HCT116 (cell line): ENCODE results near the gene BABAM2. TPM values are rescaled to one million over a fixed set of nuclear protein-coding genes. Genes with fewer than 3 reads are reported as not detected.

Source experiments
- ATAC-seq: fragments of 200-7000 bp; cut with Tn5 transposase; 2 replicates; pipeline ENCODE4 v1.9.1; 2020; ENCODE audit warnings: mild to moderate bottlenecking, moderate library complexity
- BruUV-seq: library from RNA; stranded (reverse); fragments of 400-500 nt; replicated peaks from 2 replicates; lab custom pipeline; 2021; lab: Mats Ljungman, UMichigan
- CTCF ChIA-PET: fragments of 300-600 bp; sonication (Branson Sonifier 250); formaldehyde crosslinking; loops from one replicate; lab custom pipeline; 2021; ENCODE audit warnings: antibody characterized with exemption; lab: Charles Lee
- POLR2A ChIA-PET: fragments of 300-600, 350-600 bp; sonication (Branson Sonifier 250); formaldehyde crosslinking; loops from one replicate; lab custom pipeline; 2021; ENCODE audit warnings: antibody characterized with exemption; lab: Charles Lee
- RAD21 ChIA-PET, 2 experiments: fragments of 300-600 bp; sonication (Branson Sonifier 250); formaldehyde crosslinking; loops; one replicate each; lab custom pipeline; 2023; ENCODE audit warnings: low total read pairs in 2 of 2; ENCODE audit not compliant: uncharacterized antibody in 2 of 2, unreplicated experiment in 2 of 2, low non-redundant PET in 1 of 2; lab: Charles Lee
- DNase-seq: peaks from one replicate; pipeline ENCODE4 v3.0.0-alpha.2; 2010; ENCODE audit warnings: low read depth, low spot score
- H2AFZ ChIP-seq: fragments of 200-600 bp; shearing (Covaris generic), sonication (generic); 2 replicates; pipeline ENCODE4 v1.6.1; 2017; ENCODE audit warnings: low read depth, mixed run types, mixed read lengths, antibody characterized with exemption, low read length; ENCODE audit not compliant: poor library complexity, severe bottlenecking
- H3K27ac ChIP-seq: 2 replicates; pipeline ENCODE4 v1.5.1; 2012; ENCODE audit warnings: low read depth, low read length
- H3K27me3 ChIP-seq: fragments of 200-600 bp; sonication (generic); 2 replicates; pipeline ENCODE4 v1.6.1; 2016; ENCODE audit warnings: mixed run types, low read length, mixed read lengths; ENCODE audit not compliant: insufficient read depth
- H3K36me3 ChIP-seq, 2 experiments: fragments of 200-500 bp in 1 of 2; fragments of 200-600 bp in 1 of 2; sonication (Bioruptor generic) in 1 of 2; sonication (generic) in 1 of 2; 2 replicates each; pipeline versions ENCODE4 v1.5.1 to v1.6.1; 2014 to 2016; ENCODE audit warnings: low read length in 2 of 2, inconsistent platforms in 1 of 2, mixed read lengths in 1 of 2, mixed run types in 1 of 2; ENCODE audit not compliant: insufficient read depth in 2 of 2, control insufficient read depth in 1 of 2
- H3K4me1 ChIP-seq, 2 experiments: fragments of 200-600 bp in 1 of 2; sonication (generic) in 1 of 2; 2 replicates each; pipeline versions ENCODE4 v1.5.1 to v1.6.1; 2012 to 2017; ENCODE audit warnings: low read length in 2 of 2, inconsistent platforms in 1 of 2, mild to moderate bottlenecking in 1 of 2, mixed read lengths in 1 of 2, mixed run types in 1 of 2, moderate library complexity in 1 of 2; ENCODE audit not compliant: insufficient read depth in 2 of 2, control insufficient read depth in 1 of 2
- H3K4me2 ChIP-seq: fragments of 200-600 bp; sonication (generic); 2 replicates; pipeline ENCODE4 v1.6.1; 2017; ENCODE audit warnings: mixed run types, low read length, mixed read lengths
- H3K4me3 ChIP-seq, 2 experiments: fragments of 200-600 bp in 1 of 2; sonication (generic) in 1 of 2; replicated peaks in 1 of 2; 2 replicates each; pipeline ENCODE4 v1.5.1; 2011 to 2016; ENCODE audit warnings: low read length in 2 of 2, control low read depth in 1 of 2, low read depth in 1 of 2, mild to moderate bottlenecking in 1 of 2, mixed read lengths in 1 of 2, mixed run types in 1 of 2
- H3K79me2 ChIP-seq: fragments of 200-600 bp; sonication (generic); 2 replicates; pipeline ENCODE4 v1.6.1; 2017; ENCODE audit warnings: mild to moderate bottlenecking, mixed run types, low read length, moderate library complexity, mixed read lengths; ENCODE audit not compliant: insufficient read depth
- H3K9ac ChIP-seq: fragments of 200-600 bp; sonication (generic); 2 replicates; pipeline ENCODE4 v1.6.1; 2016; ENCODE audit warnings: low read length, mixed read lengths
- H3K9me2 ChIP-seq: fragments of 200-600 bp; sonication (generic), shearing (Covaris generic); 2 replicates; pipeline ENCODE4 v1.6.1; 2017; ENCODE audit warnings: mixed run types, mild to moderate bottlenecking, moderate library complexity; ENCODE audit not compliant: insufficient read depth
- H3K9me3 ChIP-seq, 2 experiments: fragments of 200-500 bp in 1 of 2; fragments of 200-600 bp in 1 of 2; sonication (Bioruptor generic) in 1 of 2; sonication (generic) in 1 of 2; 2 replicates each; pipeline ENCODE4 v1.6.1; 2014 to 2017; ENCODE audit warnings: low read length in 2 of 2, mixed read lengths in 2 of 2, inconsistent platforms in 1 of 2, low read depth in 1 of 2, mild to moderate bottlenecking in 1 of 2, mixed run types in 1 of 2, moderate library complexity in 1 of 2; ENCODE audit not compliant: control insufficient read depth in 1 of 2, insufficient read depth in 1 of 2
- H4K20me1 ChIP-seq: fragments of 200-600 bp; sonication (generic), shearing (Covaris generic); 2 replicates; pipeline ENCODE4 v1.6.1; 2017; ENCODE audit warnings: mixed run types, mild to moderate bottlenecking, moderate library complexity; ENCODE audit not compliant: insufficient read depth
- CEBPB ChIP-seq: IDR thresholded peaks from 2 replicates; pipeline ENCODE4 v1.6.1; 2012; ENCODE audit warnings: low read depth
- FOSL1 ChIP-seq: IDR thresholded peaks from 2 replicates; pipeline ENCODE4 v1.6.1; 2012; ENCODE audit warnings: low read depth
- MAX ChIP-seq: IDR thresholded peaks from 2 replicates; pipeline ENCODE4 v1.6.1; 2012
- POLR2A ChIP-seq: IDR thresholded peaks from 2 replicates; pipeline ENCODE4 v1.7.0; 2011; ENCODE audit warnings: borderline replicate concordance; ENCODE audit not compliant: insufficient read depth, insufficient read length; ENCODE audit errors: extremely low read depth
- RAD21 ChIP-seq: IDR thresholded peaks from 2 replicates; pipeline ENCODE4 v1.6.1; 2012; ENCODE audit warnings: low read depth, mild to moderate bottlenecking
- SP1 ChIP-seq: IDR thresholded peaks from 2 replicates; pipeline ENCODE4 v1.6.1; 2012; ENCODE audit warnings: low read depth
- SRF ChIP-seq: IDR thresholded peaks from 2 replicates; pipeline ENCODE4 v1.6.1; 2012; ENCODE audit warnings: low read depth
- intact Hi-C: fragments of 100-400 bp; cut with micrococcal nuclease; formaldehyde crosslinking; loops from 2 replicates; pipeline ENCODE4 v1.10.0; 2022
- total RNA-seq: library from RNA; stranded (reverse); gene quantifications from one replicate; pipeline ENCODE4 v1.2.1, GENCODE V29; 2021; ENCODE audit not compliant: unreplicated experiment
- TF ChIP-seq, protein P1 (sequence below), 3 experiments: fragments of 200-600 bp in 1 of 3; sonication (generic) in 1 of 3; IDR thresholded peaks in 2 of 3; conservative IDR thresholded peaks in 1 of 3; 2 replicates each; pipeline ENCODE4 v1.5.1; 2012 to 2017; ENCODE audit warnings: low read depth in 2 of 3, low read length in 2 of 3, antibody characterized with exemption in 1 of 3, borderline replicate concordance in 1 of 3, control low read depth in 1 of 3, mild to moderate bottlenecking in 1 of 3, mixed read lengths in 1 of 3, mixed run types in 1 of 3, moderate library complexity in 1 of 3; ENCODE audit not compliant: insufficient read depth in 1 of 3
- TF ChIP-seq, protein P2 (sequence below): IDR thresholded peaks from 2 replicates; pipeline ENCODE4 v1.6.1; 2012; ENCODE audit warnings: low read depth

BABAM2 gene
- total RNA-seq, 1 experiment from 2014 or later: 23.8 TPM

GRCh38 chr2:28273751-28274150, 383.2 kb downstream of the BABAM2 start:
- ATAC-seq: no peak
- Histone ChIP-seq H3K4me2 (peak overlapping the region; percentile 73), H2AFZ (no peak overlapping the region), H4K20me1 (no peaks in the 10 kb centered on the region), H3K9me3 (no peaks in the 10 kb centered on the region), H3K27me3 (no peaks in the 10 kb centered on the region), H3K9ac (0 out of 2 replicates have a peak overlapping the region, but pooled peaks have one; percentile 9), H3K4me1 (peaks cover 54 to 79% of the 10 kb centered on the region in 2 experiments), H3K36me3 (no peaks in the 10 kb centered on the region), H3K79me2 (no peaks in the 10 kb centered on the region), H3K9me2 (no peaks in the 10 kb centered on the region), H3K27ac (peak overlapping the region; percentile 91; the same call in 1 of the 2 replicates), H3K4me3 (no peak overlapping the region)
- DNase-seq: no peak
- TF ChIP-seq RAD21 (no peak), MAX (no peak), FOSL1 (no peak), SP1 (no peak), CEBPB (no peak), SRF (no peak), POLR2A (no peak)
- TF ChIP-seq, protein P1, sequence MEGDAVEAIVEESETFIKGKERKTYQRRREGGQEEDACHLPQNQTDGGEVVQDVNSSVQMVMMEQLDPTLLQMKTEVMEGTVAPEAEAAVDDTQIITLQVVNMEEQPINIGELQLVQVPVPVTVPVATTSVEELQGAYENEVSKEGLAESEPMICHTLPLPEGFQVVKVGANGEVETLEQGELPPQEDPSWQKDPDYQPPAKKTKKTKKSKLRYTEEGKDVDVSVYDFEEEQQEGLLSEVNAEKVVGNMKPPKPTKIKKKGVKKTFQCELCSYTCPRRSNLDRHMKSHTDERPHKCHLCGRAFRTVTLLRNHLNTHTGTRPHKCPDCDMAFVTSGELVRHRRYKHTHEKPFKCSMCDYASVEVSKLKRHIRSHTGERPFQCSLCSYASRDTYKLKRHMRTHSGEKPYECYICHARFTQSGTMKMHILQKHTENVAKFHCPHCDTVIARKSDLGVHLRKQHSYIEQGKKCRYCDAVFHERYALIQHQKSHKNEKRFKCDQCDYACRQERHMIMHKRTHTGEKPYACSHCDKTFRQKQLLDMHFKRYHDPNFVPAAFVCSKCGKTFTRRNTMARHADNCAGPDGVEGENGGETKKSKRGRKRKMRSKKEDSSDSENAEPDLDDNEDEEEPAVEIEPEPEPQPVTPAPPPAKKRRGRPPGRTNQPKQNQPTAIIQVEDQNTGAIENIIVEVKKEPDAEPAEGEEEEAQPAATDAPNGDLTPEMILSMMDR (IDR thresholded peaks at IDR 0.05 in 2 of 3, conservative IDR thresholded peaks at IDR 0.05 in 1 of 3; ENCODE audit: borderline replicate concordance in 1 of 3, insufficient read depth in 1 of 3, low read depth in 2 of 3, low read length in 2 of 3): no peak
- TF ChIP-seq, protein P2, sequence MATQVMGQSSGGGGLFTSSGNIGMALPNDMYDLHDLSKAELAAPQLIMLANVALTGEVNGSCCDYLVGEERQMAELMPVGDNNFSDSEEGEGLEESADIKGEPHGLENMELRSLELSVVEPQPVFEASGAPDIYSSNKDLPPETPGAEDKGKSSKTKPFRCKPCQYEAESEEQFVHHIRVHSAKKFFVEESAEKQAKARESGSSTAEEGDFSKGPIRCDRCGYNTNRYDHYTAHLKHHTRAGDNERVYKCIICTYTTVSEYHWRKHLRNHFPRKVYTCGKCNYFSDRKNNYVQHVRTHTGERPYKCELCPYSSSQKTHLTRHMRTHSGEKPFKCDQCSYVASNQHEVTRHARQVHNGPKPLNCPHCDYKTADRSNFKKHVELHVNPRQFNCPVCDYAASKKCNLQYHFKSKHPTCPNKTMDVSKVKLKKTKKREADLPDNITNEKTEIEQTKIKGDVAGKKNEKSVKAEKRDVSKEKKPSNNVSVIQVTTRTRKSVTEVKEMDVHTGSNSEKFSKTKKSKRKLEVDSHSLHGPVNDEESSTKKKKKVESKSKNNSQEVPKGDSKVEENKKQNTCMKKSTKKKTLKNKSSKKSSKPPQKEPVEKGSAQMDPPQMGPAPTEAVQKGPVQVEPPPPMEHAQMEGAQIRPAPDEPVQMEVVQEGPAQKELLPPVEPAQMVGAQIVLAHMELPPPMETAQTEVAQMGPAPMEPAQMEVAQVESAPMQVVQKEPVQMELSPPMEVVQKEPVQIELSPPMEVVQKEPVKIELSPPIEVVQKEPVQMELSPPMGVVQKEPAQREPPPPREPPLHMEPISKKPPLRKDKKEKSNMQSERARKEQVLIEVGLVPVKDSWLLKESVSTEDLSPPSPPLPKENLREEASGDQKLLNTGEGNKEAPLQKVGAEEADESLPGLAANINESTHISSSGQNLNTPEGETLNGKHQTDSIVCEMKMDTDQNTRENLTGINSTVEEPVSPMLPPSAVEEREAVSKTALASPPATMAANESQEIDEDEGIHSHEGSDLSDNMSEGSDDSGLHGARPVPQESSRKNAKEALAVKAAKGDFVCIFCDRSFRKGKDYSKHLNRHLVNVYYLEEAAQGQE: no peak
- intact Hi-C loops: loop anchor here (2.0 to 10.0 kb wide), 2 partner anchors 119 to 519 kb away; partner anchors contain the start of gene FOSL2
- no TSS peak for BruUV-seq
- ChIA-PET CTCF (no interaction called here), POLR2A (no interaction called here), RAD21 (no interaction called here)
